Stimulated activated CD8-positive, alpha-beta memory T cell treated with anti-CD3 and anti-CD28 coated beads, Interleukin-12 subunit alpha, Interleukin-12 subunit beta, amount 100 ng/mL, for 1 hour (primary cell): Measurements from ENCODE around the gene TOX2.

Experiments
- DNase-seq: peaks from one replicate; pipeline ENCODE4 v3.0.0-alpha.2; 2020; ENCODE audit warnings: low read depth

The TOX2 gene

GRCh38 chr20:43939762-43940121 lies 25.1 kb downstream of the TOX2 start:
- DNase-seq: no peak

GRCh38 chr20:43940518-43941225 lies 26.0 kb downstream of the TOX2 start:
- no peak for DNase-seq

- DNase-seq: no peak
Measured at GRCh38 chr20:43941476-43942200, 27.0 kb downstream of the TOX2 start.

- no peak for DNase-seq
Measured at GRCh38 chr20:43942201-43942590, 27.5 kb downstream of the TOX2 start.

GRCh38 chr20:43942667-43943285 lies 28.1 kb downstream of the TOX2 start:
- DNase-seq: no peak

- DNase-seq: no peak
Measured at GRCh38 chr20:43943725-43944124, 29.1 kb downstream of the TOX2 start.

- DNase-seq: no peak
Measured at GRCh38 chr20:43944653-43945235, 30.1 kb downstream of the TOX2 start.

- DNase-seq: no peak
Measured at GRCh38 chr20:43945391-43946205, 30.9 kb downstream of the TOX2 start.

- no peak for DNase-seq
Measured at GRCh38 chr20:43946206-43946491, 31.5 kb downstream of the TOX2 start.

- DNase-seq: no peak
Measured at GRCh38 chr20:43946659-43947315, 32.1 kb downstream of the TOX2 start.

- no peak for DNase-seq
Measured at GRCh38 chr20:43947316-43947710, 32.7 kb downstream of the TOX2 start.

- no peak for DNase-seq
Measured at GRCh38 chr20:43948455-43948854, 33.8 kb downstream of the TOX2 start.

- DNase-seq: no peak
Measured at GRCh38 chr20:43949248-43949647, 34.6 kb downstream of the TOX2 start.

- DNase-seq: peak; percentile 52
Measured at GRCh38 chr20:43949741-43950618, 35.3 kb downstream of the TOX2 start.

GRCh38 chr20:43953919-43954592 lies 39.4 kb downstream of the TOX2 start:
- DNase-seq: no peak

- DNase-seq: no peak
Measured at GRCh38 chr20:43954704-43955061, 40.0 kb downstream of the TOX2 start.

- DNase-seq: peak; percentile 22
Measured at GRCh38 chr20:43955062-43955749, 40.6 kb downstream of the TOX2 start.

- no peak for DNase-seq
Measured at GRCh38 chr20:43955750-43956191, 41.1 kb downstream of the TOX2 start.

GRCh38 chr20:43957392-43957791 lies 42.7 kb downstream of the TOX2 start:
- no peak for DNase-seq

GRCh38 chr20:43958626-43959025 lies 44.0 kb downstream of the TOX2 start:
- DNase-seq: no peak
